Cardiac septum (tissue), 1 donor: Measurements from ENCODE around the gene SLC6A12. TPM values are rescaled to one million over a fixed set of nuclear protein-coding genes. Genes with fewer than 3 reads are reported as not detected.

Experiments used
- DNase-seq: peaks from one replicate; pipeline ENCODE4 v3.0.0-alpha.2; 2020; ENCODE audit warnings: low spot score
- intact Hi-C: fragments of 100-400 bp; cut with DNase I; formaldehyde crosslinking; loops from one replicate; pipeline ENCODE4 v1.14.0; 2022
- total RNA-seq: library from RNA; stranded (reverse); fragmentation: NEBNext Ultra II Directional; extraction: Animal tissue kit (Norgen Biotek cat#: 25700); gene quantifications from one replicate; pipeline ENCODE4 v1.2.1, GENCODE V29; 2021
- donor health status: DM: no; HTN: no; CAD: no.

Gene SLC6A12
- total RNA-seq, 1 donor from 2014 or later: 2.7 TPM

GRCh38 chr12:153080-153746, 60.7 kb downstream of the SLC6A12 start:
- DNase-seq: no peak

GRCh38 chr12:152440-152839, 61.5 kb downstream of the SLC6A12 start:
- DNase-seq: no peak
- intact Hi-C loops: no loop called here

More at GRCh38 chr12:153080-153746, 60.7 kb downstream of the SLC6A12 start:
- intact Hi-C loops: no loop called here

DNA sequence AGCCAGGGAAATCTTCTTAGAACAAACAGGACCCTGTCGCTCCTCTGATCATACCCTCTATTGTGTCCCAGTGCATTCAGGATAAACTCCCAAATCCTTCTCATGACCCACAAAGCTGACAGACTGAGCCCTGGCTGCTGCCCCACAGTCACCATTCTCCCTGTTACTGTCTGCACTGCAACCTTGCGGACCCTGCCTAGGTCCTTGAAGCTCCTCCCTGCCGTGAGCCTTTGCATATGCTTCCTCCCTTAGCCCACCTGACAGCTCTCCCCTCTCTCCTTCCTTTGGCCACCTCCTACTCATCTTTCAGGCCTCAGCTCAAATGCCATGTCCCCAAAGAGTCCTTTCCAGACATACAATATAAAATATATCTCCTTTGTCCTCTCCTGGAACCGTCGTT, 62.4 kb downstream of the SLC6A12 start:
- intact Hi-C loops: no loop called here
- DNase-seq: no peak

GRCh38 chr12:148676-149416, 65.1 kb downstream of the SLC6A12 start:
- intact Hi-C loops: no loop called here

DNA sequence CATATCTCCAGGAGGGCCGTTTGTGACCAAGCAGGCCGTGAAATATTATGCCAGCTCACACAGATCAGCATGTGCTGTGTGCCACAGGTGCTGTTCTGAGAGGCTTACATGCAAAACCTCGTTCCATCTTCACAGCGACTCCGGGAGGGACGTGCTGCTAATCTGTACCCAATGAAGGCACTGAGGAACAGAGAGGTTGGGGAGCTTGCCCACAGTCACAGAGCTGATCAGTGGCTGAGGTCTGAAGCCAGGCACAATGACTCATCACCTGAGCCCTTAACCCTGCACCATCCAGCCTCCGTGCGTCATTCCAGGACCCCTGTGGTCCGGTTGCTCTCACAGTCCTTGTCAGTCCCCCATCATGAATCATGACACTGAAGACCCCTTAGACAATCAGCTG, 66.7 kb downstream of the SLC6A12 start:
- intact Hi-C loops: no loop called here
- no peak for DNase-seq

More at GRCh38 chr12:148676-149416, 65.1 kb downstream of the SLC6A12 start:
- no peak for DNase-seq

DNA sequence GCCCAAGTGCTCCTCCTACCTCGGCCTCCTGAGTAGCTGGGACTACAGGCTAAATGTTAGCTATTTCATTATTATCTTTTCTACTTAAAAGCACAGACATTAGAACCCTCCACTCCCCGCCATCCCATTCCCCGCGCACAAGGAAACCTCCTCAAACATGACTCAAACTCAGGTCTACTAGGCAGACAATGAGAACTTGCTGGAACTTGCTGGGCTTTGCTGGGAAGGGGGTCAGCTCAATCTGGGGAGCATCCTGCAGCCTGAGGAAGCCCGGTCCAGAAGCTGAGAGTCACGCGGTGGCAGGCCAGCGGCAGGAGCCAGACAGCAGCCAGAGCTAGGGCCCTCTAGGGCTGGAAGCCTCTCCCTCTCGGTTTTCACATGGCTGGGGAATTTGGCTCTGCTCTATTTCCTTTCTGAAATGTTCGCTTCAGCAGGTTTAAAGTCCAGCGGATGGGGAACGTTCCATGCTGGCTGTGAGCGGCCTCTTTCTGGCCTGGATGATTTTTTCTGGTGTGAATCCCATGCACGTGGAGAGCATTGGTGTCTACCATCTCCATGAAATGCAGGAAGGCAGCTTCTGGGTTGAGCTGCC, 68.5 kb downstream of the SLC6A12 start:
- intact Hi-C loops: no loop called here
- no peak for DNase-seq

DNA sequence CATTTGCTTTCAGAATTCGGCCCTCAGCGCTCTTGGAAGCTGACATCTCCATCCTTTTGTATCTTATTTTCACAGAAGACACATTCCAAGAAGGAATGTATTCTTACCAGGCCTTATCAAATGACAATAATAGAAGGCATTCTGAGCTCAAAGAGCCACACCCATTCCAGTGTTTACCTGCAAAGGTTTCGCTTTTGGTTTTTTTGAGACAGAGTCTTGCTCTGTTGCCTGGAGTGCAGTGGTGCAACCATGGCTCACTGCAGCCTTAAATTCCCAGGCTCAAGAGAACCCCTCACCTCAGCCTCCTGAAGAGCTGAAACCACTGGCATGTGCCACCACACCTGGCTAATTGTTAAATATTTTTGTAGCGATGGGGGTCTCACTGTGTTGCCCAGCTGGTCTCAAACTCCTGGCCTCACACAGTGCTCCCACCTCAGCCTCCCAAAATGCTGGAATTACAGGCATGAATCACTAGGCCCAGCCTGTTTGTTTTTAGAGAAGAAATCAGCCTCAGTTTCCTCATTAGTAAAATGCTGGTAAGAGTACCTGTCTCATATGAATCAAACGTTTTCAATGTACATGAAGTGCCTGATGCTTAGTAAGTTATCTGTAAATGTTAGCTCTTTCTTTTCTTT, 69.2 kb downstream of the SLC6A12 start:
- intact Hi-C loops: no loop called here

DNA sequence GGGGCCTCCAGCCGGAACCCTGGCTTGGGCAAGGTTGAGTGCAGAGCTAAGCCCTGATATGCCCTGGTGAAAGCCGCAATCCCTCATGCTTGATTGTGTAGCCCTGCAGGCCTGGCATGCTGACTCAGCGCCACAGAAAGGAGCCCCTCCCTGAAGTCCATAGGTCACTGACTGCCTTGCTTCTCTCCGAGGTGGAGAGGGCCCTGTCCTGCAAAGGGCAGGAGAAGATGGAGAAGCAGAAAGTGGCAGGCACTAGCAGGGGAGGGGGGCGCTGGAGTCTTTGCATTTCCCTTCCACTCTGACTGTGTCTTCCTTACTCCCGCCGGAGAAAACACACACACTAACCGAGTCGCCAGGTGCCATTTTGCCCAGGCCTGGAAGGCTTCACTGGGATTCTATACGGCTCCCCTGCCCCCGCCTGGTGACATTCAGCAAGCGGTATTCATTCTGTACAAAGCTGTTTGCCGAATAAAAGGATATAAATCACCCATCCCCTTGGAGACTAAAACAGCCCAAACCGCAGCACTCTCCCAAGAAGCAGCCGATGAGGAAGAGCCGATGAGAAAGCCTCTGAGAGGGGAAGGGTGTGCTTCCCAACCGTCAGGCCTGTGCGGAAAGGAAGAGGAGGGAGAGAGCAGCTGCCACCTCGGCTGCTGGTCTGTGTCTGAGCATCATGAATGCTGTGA, 69.8 kb downstream of the SLC6A12 start:
- DNase-seq: no peak
- intact Hi-C loops: no loop called here

More for the DNA sequence above, 69.2 kb downstream of the SLC6A12 start:
- DNase-seq: no peak

DNA sequence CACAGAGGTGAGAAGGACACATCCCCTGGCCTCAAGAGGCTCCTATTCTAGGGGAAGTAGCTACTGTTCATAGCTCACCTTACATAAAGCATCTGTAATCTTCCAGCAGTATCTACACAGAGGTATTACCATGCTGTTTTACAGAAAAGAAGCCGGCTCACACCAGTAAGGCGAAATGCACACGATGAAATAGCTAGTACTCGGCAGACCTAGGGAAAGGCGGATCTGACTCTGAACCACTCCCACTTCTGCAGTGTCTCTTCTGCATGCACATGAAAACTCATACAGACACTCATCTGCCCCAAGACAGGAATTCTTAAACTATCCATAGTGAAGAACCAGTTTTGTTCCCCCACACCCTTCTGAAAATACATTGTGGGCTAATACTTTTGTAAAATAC, 73.8 kb downstream of the SLC6A12 start:
- intact Hi-C loops: no loop called here

More for the DNA sequence above, 73.8 kb downstream of the SLC6A12 start:
- no peak for DNase-seq

Other genes with a start within 250 kb of the SLC6A12 start
- gene IQSEC3, start 147.4 kb downstream of the SLC6A12 start, total RNA-seq: 0.86 TPM
- 6.1 TPM for gene SLC6A13, start 48.7 kb upstream of the SLC6A12 start, total RNA-seq
- gene KDM5A, start 175.2 kb upstream of the SLC6A12 start, total RNA-seq: 35.3 TPM
- gene CCDC77, start 187.5 kb upstream of the SLC6A12 start, total RNA-seq: 2.2 TPM
- gene B4GALNT3, start 245.8 kb upstream of the SLC6A12 start, total RNA-seq: 65.3 TPM